ENCODE data around the gene POLG2. TPM values are rescaled to one million over a fixed set of nuclear protein-coding genes. Genes with fewer than 3 reads are reported as not detected.

POLG2 gene
- total RNA-seq, result 10 to 100 TPM; 25.8 to 28.1 TPM

GRCh38 chr17:64496786-64497564, at the start of gene POLG2:
POLG2 (minus strand) TSS chr17:64497054; CDS start chr17:64496968, 86 bp downstream.
- peak within 1 kb of the TSS; percentile 96 for H3K4me3 Mint-ChIP-seq
- intact Hi-C loops (cut with micrococcal nuclease), result loop anchor here (1.0 to 10.0 kb wide), 4 partner anchors 9 to 350 kb away; partner anchors contain the start of genes CEP95 and DDX5
- peak; percentile 97 for DNase-seq
- H3K9me3 Mint-ChIP-seq, result no peaks in the 10 kb centered on the region
- H3K4me1 Mint-ChIP-seq (ENCODE audit: low read depth), result peaks cover 74% of the 10 kb centered on the region
- ChIA-PET CTCF (interaction anchor here (0.6 to 4.8 kb wide), 7 partner anchors 9 to 177 kb away, joined by 3 to 46 read pairs (median 4); partner anchors contain the start of genes CEP95 and DDX5), POLR2A (interaction anchor here (0.6 to 5.2 kb wide), 7 partner anchors 9 to 373 kb away, joined by 3 to 125 read pairs (median 4); partner anchors contain the start of genes CEP95 and DDX5)
- H3K27me3 Mint-ChIP-seq, result no peaks in the 10 kb centered on the region
- peak within 1 kb of the TSS; percentile 93 for H3K27ac Mint-ChIP-seq
- peaks cover 53% of the 10 kb centered on the region for H3K36me3 Mint-ChIP-seq

- ChIA-PET CTCF (interaction anchor here (0.7 to 1.9 kb wide), 5 partner anchors 54 to 126 kb away, joined by 3 to 6 read pairs (median 4); no protein-coding TSS in a partner anchor), POLR2A (no interaction called here)
- H3K36me3 Mint-ChIP-seq, result no peaks in the 10 kb centered on the region
- no peak for DNase-seq
- intact Hi-C loops (cut with micrococcal nuclease), result no loop called here
- no peaks in the 10 kb centered on the region for H3K27me3 Mint-ChIP-seq
- H3K9me3 Mint-ChIP-seq, result no peaks in the 10 kb centered on the region
- H3K4me3 Mint-ChIP-seq, result no peak overlapping the region
- no peak overlapping the region for H3K27ac Mint-ChIP-seq
- H3K4me1 Mint-ChIP-seq (ENCODE audit: low read depth), result no peaks in the 10 kb centered on the region
Observed at GRCh38 chr17:64544742-64545141, 47.9 kb upstream of the POLG2 start.

- DNase-seq, result no peak
- Mint-ChIP-seq H3K9me3 (no peaks in the 10 kb centered on the region), H3K27ac (no peak overlapping the region), H3K4me1 (ENCODE audit: low read depth) (no peaks in the 10 kb centered on the region), H3K4me3 (no peak overlapping the region), H3K27me3 (no peaks in the 10 kb centered on the region), H3K36me3 (peaks cover 9% of the 10 kb centered on the region)
- intact Hi-C loops (cut with micrococcal nuclease), result no loop called here
- ChIA-PET CTCF (interaction anchor here (2.3 kb wide), 1 partner anchor 109 kb away, joined by 9 read pairs; no protein-coding TSS in a partner anchor), POLR2A (interaction anchor here (0.6 kb wide), 1 partner anchor 20 kb away, joined by 3 read pairs; no protein-coding TSS in a partner anchor)
Observed at GRCh38 chr17:64540118-64540776, 43.4 kb upstream of the POLG2 start.

GRCh38 chr17:64538508-64539130, 41.8 kb upstream of the POLG2 start:
- H3K4me1 Mint-ChIP-seq (ENCODE audit: low read depth), result no peaks in the 10 kb centered on the region
- DNase-seq, result no peak
- H3K4me3 Mint-ChIP-seq, result no peak overlapping the region
- no peaks in the 10 kb centered on the region for H3K9me3 Mint-ChIP-seq
- CTCF ChIA-PET, result interaction anchor here (0.8 to 2.3 kb wide), 3 partner anchors 110 to 620 kb away, joined by 3 to 9 read pairs (median 3); no protein-coding TSS in a partner anchor
- POLR2A ChIA-PET, result interaction anchor here (0.6 kb wide), 1 partner anchor 36 kb away, joined by 3 read pairs; no protein-coding TSS in a partner anchor
- peak overlapping the region; percentile 36 for H3K27ac Mint-ChIP-seq
- intact Hi-C loops (cut with micrococcal nuclease), result no loop called here
- no peaks in the 10 kb centered on the region for H3K27me3 Mint-ChIP-seq
- H3K36me3 Mint-ChIP-seq, result peaks cover 16% of the 10 kb centered on the region

- Mint-ChIP-seq H3K4me3 (no peak overlapping the region), H3K27ac (peak overlapping the region; percentile 7), H3K36me3 (peaks cover 18% of the 10 kb centered on the region), H3K4me1 (ENCODE audit: low read depth) (no peaks in the 10 kb centered on the region), H3K27me3 (no peaks in the 10 kb centered on the region), H3K9me3 (no peaks in the 10 kb centered on the region)
- no peak for DNase-seq
- ChIA-PET CTCF (interaction anchor here (1.0 to 1.4 kb wide), 2 partner anchors 112 to 618 kb away, joined by 3 to 6 read pairs; no protein-coding TSS in a partner anchor), POLR2A (no interaction called here)
- intact Hi-C loops (cut with micrococcal nuclease), result no loop called here
Observed at GRCh38 chr17:64537488-64537887, 40.6 kb upstream of the POLG2 start.

- no peaks in the 10 kb centered on the region for H3K4me1 Mint-ChIP-seq (ENCODE audit: low read depth)
- H3K27me3 Mint-ChIP-seq, result no peaks in the 10 kb centered on the region
- intact Hi-C loops (cut with micrococcal nuclease), result no loop called here
- no peak overlapping the region for H3K4me3 Mint-ChIP-seq
- ChIA-PET POLR2A (no interaction called here), CTCF (no interaction called here)
- H3K27ac Mint-ChIP-seq, result peak overlapping the region; percentile 7
- no peaks in the 10 kb centered on the region for H3K9me3 Mint-ChIP-seq
- DNase-seq, result no peak
- H3K36me3 Mint-ChIP-seq, result peaks cover 23% of the 10 kb centered on the region
Observed at GRCh38 chr17:64536913-64537312, 40.1 kb upstream of the POLG2 start.

- no peak for DNase-seq
- no peaks in the 10 kb centered on the region for H3K27me3 Mint-ChIP-seq
- no peak overlapping the region for H3K27ac Mint-ChIP-seq
- intact Hi-C loops (cut with micrococcal nuclease), result no loop called here
- no peaks in the 10 kb centered on the region for H3K9me3 Mint-ChIP-seq
- H3K4me3 Mint-ChIP-seq, result no peak overlapping the region
- H3K36me3 Mint-ChIP-seq, result peaks cover 29% of the 10 kb centered on the region
- ChIA-PET POLR2A (interaction anchor here (1.1 kb wide), 1 partner anchor 30 kb away, joined by 4 read pairs; no protein-coding TSS in a partner anchor), CTCF (no interaction called here)
- no peaks in the 10 kb centered on the region for H3K4me1 Mint-ChIP-seq (ENCODE audit: low read depth)
Observed at GRCh38 chr17:64535357-64535756, 38.5 kb upstream of the POLG2 start.

GRCh38 chr17:64534187-64534586, 37.3 kb upstream of the POLG2 start:
- POLR2A ChIA-PET, result no interaction called here

GRCh38 chr17:64533784-64534183, 36.9 kb upstream of the POLG2 start:
- no peak for DNase-seq
- intact Hi-C loops (cut with micrococcal nuclease), result loop anchor here (5.0 kb wide), 1 partner anchor 114 kb away; no protein-coding TSS in a partner anchor
- CTCF ChIA-PET, result interaction anchor here (1.0 to 3.2 kb wide), 3 partner anchors 27 to 115 kb away, joined by 3 to 17 read pairs (median 4); partner anchors contain the start of genes CEP95 and DDX5
- Mint-ChIP-seq H3K4me1 (ENCODE audit: low read depth) (no peaks in the 10 kb centered on the region), H3K27me3 (no peaks in the 10 kb centered on the region), H3K36me3 (peaks cover 38% of the 10 kb centered on the region), H3K9me3 (no peaks in the 10 kb centered on the region), H3K27ac (peak overlapping the region; percentile 56), H3K4me3 (no peak overlapping the region)
- POLR2A ChIA-PET, result no interaction called here

More at GRCh38 chr17:64534187-64534586, 37.3 kb upstream of the POLG2 start:
- DNase-seq, result peak; percentile 10
- Mint-ChIP-seq H3K9me3 (no peaks in the 10 kb centered on the region), H3K4me3 (no peak overlapping the region), H3K36me3 (peaks cover 36% of the 10 kb centered on the region), H3K4me1 (ENCODE audit: low read depth) (no peaks in the 10 kb centered on the region), H3K27me3 (no peaks in the 10 kb centered on the region), H3K27ac (peak overlapping the region; percentile 56)
- intact Hi-C loops (cut with micrococcal nuclease), result loop anchor here (5.0 kb wide), 1 partner anchor 113 kb away; no protein-coding TSS in a partner anchor
- CTCF ChIA-PET, result interaction anchor here (1.2 to 3.2 kb wide), 2 partner anchors 115 kb away, joined by 4 to 17 read pairs; no protein-coding TSS in a partner anchor

- H3K4me1 Mint-ChIP-seq (ENCODE audit: low read depth), result no peaks in the 10 kb centered on the region
- intact Hi-C loops (cut with micrococcal nuclease), result loop anchor here (5.0 kb wide), 1 partner anchor 115 kb away; no protein-coding TSS in a partner anchor
- ChIA-PET POLR2A (no interaction called here), CTCF (interaction anchor here (3.2 kb wide), 1 partner anchor 117 kb away, joined by 17 read pairs; no protein-coding TSS in a partner anchor)
- peaks cover 41% of the 10 kb centered on the region for H3K36me3 Mint-ChIP-seq
- H3K9me3 Mint-ChIP-seq, result no peaks in the 10 kb centered on the region
- no peaks in the 10 kb centered on the region for H3K27me3 Mint-ChIP-seq
- no peak for DNase-seq
- no peak overlapping the region for H3K4me3 Mint-ChIP-seq
- H3K27ac Mint-ChIP-seq, result no peak overlapping the region
Observed at GRCh38 chr17:64532409-64532808, 35.6 kb upstream of the POLG2 start.

GRCh38 chr17:64531955-64532371, 35.1 kb upstream of the POLG2 start:
- no peaks in the 10 kb centered on the region for H3K9me3 Mint-ChIP-seq
- intact Hi-C loops (cut with micrococcal nuclease), result loop anchor here (5.0 kb wide), 1 partner anchor 115 kb away; no protein-coding TSS in a partner anchor
- no peak for DNase-seq
- ChIA-PET POLR2A (no interaction called here), CTCF (interaction anchor here (3.2 kb wide), 1 partner anchor 117 kb away, joined by 17 read pairs; no protein-coding TSS in a partner anchor)
- no peaks in the 10 kb centered on the region for H3K27me3 Mint-ChIP-seq
- peaks cover 44% of the 10 kb centered on the region for H3K36me3 Mint-ChIP-seq
- no peaks in the 10 kb centered on the region for H3K4me1 Mint-ChIP-seq (ENCODE audit: low read depth)
- no peak overlapping the region for H3K4me3 Mint-ChIP-seq
- no peak overlapping the region for H3K27ac Mint-ChIP-seq
